Stimulated activated CD4-positive, alpha-beta T cell treated with anti-CD3 and anti-CD28 coated beads, TNF-alpha, amount 100 ng/mL, for 24 hours (primary cell): Measurements from ENCODE around the gene RPL10A.
A peak's percentile ranks its signal among the peaks of the same experiment; 100 is the strongest.

ENCODE experiments used
- DNase-seq, 3 experiments: peaks; one replicate each; pipeline ENCODE4 v3.0.0-alpha.2; 2020; ENCODE audit warnings: low read depth in 3 of 3

RPL10A gene

GRCh38 chr6:35491558-35492257 is 23.5 kb downstream of the RPL10A start:
- no peak for DNase-seq

- no peak for DNase-seq
Measured at GRCh38 chr6:35492258-35492973, 24.2 kb downstream of the RPL10A start.

GRCh38 chr6:35492974-35493284 is 24.7 kb downstream of the RPL10A start:
- DNase-seq = no peak

- no peak for DNase-seq
Measured at GRCh38 chr6:35493307-35493983, 25.2 kb downstream of the RPL10A start.

- no peak for DNase-seq
Measured at GRCh38 chr6:35494161-35494563, 26.0 kb downstream of the RPL10A start.

GRCh38 chr6:35495258-35496035 is 27.2 kb downstream of the RPL10A start:
- no peak for DNase-seq

GRCh38 chr6:35496036-35496840 is 28.0 kb downstream of the RPL10A start:
- DNase-seq = no peak

- peak in 1 of 3 experiments; percentile 49 for DNase-seq
Measured at GRCh38 chr6:35496841-35497570, 28.8 kb downstream of the RPL10A start, which contains the start of gene TEAD3. TSS of gene TEAD3 (minus strand) at chr6:35497079.

GRCh38 chr6:35497571-35498421 is 29.6 kb downstream of the RPL10A start:
- peak in 1 of 3 experiments; percentile 54 for DNase-seq

GRCh38 chr6:35498422-35499067 is 30.3 kb downstream of the RPL10A start:
- DNase-seq = no peak

- no peak for DNase-seq
Measured at GRCh38 chr6:35499372-35499771, 31.2 kb downstream of the RPL10A start.

- DNase-seq = no peak
Measured at GRCh38 chr6:35500782-35501181, 32.6 kb downstream of the RPL10A start.

- DNase-seq = no peak
Measured at GRCh38 chr6:35501784-35502183, 33.6 kb downstream of the RPL10A start.

GRCh38 chr6:35503534-35503933 is 35.3 kb downstream of the RPL10A start:
- no peak for DNase-seq

GRCh38 chr6:35505999-35506412 is 37.8 kb downstream of the RPL10A start:
- DNase-seq = no peak

- DNase-seq = no peak
Measured at GRCh38 chr6:35506536-35506935, 38.3 kb downstream of the RPL10A start.

GRCh38 chr6:35507221-35507620 is 39.0 kb downstream of the RPL10A start:
- DNase-seq = no peak

GRCh38 chr6:35508027-35508426 is 39.8 kb downstream of the RPL10A start:
- DNase-seq = no peak

GRCh38 chr6:35508542-35508941 is 40.3 kb downstream of the RPL10A start:
- no peak for DNase-seq
